HG03159 (cell line): ENCODE results near the gene KIFBP.
"Not testable (repeated sequence)": the region's sequence is repeated elsewhere in the genome, so short reads cannot be mapped to it uniquely, and the experiment has no call there.

Experiments
- ATAC-seq: cut with Tn5 transposase; IDR thresholded peaks from one replicate; pipeline ENCODE4 v1.9.1; 2021; ENCODE audit warnings: mild to moderate bottlenecking, moderate library complexity; ENCODE audit not compliant: unreplicated experiment

KIFBP gene

DNA sequence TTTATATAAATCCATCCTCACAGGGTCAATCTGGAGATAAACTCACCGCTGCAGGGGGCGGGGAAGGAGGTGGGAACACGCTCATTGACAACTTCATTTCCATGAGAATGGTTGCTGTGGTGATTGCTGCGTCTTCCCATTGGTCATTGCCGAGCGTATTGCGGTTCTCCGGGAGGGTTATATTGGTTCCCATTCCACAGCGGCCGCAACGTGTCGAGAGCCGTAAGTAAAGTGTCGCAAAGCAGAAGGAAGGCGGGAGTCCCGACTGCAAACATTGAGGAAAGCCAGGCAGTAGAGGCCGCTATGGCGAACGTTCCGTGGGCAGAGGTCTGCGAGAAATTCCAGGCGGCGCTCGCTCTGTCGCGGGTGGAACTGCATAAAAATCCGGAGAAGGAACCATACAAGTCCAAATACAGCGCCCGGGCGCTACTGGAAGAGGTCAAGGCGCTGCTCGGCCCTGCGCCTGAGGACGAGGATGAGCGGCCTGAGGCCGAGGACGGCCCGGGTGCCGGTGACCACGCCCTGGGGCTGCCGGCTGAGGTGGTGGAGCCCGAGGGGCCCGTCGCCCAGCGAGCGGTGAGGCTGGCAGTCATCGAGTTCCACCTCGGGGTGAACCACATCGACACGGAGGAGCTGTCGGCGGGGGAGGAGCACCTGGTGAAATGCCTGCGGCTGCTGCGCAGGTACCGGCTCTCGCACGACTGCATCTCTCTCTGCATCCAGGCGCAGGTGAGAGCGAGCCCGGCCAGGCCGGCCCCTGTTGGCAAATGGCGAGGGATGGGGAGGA lies at the start of gene KIFBP:
Gene KIFBP (plus strand): TSS at position 274 of the 787 bp plus-strand sequence. CDS start 30 bp downstream, at position 304.
- ATAC-seq = peak; percentile 83

GRCh38 chr10:68938884-68939283 lies 49.7 kb upstream of the KIFBP start:
- ATAC-seq = no peak

- ATAC-seq = not testable (repeated sequence)
Measured at GRCh38 chr10:68940917-68941316, 47.7 kb upstream of the KIFBP start.

DNA sequence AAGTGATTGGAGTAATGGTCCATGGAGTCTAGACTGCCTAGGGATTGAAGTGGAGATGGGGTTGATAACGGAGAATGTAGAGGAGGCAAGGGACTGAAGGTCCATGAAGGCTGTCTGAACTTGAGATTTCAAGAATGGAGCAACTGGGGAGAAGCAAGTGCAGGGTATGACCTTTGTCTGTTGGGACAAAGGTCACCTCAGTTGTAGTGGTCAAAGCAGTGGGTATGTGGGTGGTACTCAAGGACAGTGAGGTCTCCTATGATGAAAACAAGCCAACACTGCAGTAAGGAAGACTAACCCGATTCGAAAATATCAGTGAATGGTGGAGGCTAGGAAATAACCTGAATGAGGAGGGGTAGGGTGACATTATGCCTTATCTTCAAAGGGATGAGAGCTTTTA lies 38.0 kb upstream of the KIFBP start:
- ATAC-seq = no peak

DNA sequence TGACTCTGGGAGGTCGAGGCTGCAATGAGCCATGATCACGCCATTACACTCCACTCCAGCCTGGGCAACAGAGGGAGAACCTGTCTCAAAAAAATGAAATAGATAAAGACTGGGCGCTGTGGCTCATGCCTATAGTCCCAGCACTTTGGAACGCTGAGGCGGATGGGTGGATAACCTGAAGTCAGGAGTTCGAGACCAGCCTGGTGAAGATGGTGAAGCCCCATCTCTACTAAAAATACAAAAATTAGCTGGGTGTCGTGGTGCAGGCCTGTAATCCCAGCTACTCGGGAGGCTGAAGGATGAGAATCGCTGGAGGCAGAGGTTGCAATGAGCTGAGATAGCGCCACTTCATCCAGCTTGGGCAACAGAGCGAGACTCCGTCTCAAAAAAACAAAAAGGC lies 33.7 kb upstream of the KIFBP start:
- ATAC-seq = no peak

GRCh38 chr10:68955355-68955831 lies 33.2 kb upstream of the KIFBP start:
- ATAC-seq = peak; percentile 6

GRCh38 chr10:68955832-68956532 lies 32.6 kb upstream of the KIFBP start, which contains the start of gene DDX21:
Gene DDX21 (plus strand): TSS chr10:68956170. CDS start chr10:68956226, 56 bp downstream.
- ATAC-seq = peak; percentile 82

- no peak for ATAC-seq
Measured at GRCh38 chr10:68957284-68957615, 31.4 kb upstream of the KIFBP start.

- no peak for ATAC-seq
Measured at GRCh38 chr10:68957654-68958053, 30.9 kb upstream of the KIFBP start.

DNA sequence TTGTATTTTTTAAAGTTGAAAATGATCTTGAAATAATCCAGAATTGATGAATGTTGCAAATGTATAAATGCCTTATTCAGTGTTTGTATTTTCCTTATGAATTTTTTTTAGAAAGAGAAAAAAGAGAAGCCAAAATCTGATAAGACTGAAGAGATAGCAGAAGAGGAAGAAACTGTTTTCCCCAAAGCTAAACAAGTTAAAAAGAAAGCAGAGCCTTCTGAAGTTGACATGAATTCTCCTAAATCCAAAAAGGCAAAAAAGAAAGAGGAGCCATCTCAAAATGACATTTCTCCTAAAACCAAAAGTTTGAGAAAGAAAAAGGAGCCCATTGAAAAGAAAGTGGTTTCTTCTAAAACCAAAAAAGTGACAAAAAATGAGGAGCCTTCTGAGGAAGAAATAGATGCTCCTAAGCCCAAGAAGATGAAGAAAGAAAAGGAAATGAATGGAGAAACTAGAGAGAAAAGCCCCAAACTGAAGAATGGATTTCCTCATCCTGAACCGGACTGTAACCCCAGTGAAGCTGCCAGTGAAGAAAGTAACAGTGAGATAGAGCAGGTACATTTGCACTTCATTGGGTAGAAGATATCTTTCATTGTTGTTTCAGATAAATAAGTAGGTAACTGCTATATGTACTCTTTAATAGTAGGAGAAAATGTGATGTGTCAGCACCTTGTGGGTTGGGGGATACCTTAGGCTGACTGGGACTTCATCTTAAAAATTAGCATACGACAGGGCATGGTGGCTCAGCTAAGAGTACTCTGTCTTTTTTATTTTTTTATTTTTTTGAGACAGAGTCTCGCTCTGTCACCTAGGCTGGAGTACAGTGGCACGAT lies 28.7 kb upstream of the KIFBP start:
- ATAC-seq = no peak

DNA sequence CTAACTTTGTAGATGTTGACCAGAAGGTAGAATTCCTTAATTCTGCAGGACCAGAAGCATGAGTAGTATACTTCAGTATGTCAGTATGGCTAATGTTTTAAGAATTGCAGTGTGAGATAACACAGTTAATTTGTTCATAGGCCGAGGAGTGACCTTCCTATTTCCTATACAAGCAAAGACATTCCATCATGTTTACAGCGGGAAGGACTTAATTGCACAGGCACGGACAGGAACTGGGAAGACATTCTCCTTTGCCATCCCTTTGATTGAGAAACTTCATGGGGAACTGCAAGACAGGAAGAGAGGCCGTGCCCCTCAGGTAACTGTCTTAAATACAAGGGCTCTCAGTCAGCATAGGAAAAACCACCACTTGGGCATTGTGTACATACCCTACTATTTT lies 25.5 kb upstream of the KIFBP start:
- no peak for ATAC-seq

GRCh38 chr10:68973975-68974374 lies 14.6 kb upstream of the KIFBP start:
- ATAC-seq = no peak

GRCh38 chr10:68975936-68976473 lies 12.6 kb upstream of the KIFBP start:
- ATAC-seq = not testable (repeated sequence)

DNA sequence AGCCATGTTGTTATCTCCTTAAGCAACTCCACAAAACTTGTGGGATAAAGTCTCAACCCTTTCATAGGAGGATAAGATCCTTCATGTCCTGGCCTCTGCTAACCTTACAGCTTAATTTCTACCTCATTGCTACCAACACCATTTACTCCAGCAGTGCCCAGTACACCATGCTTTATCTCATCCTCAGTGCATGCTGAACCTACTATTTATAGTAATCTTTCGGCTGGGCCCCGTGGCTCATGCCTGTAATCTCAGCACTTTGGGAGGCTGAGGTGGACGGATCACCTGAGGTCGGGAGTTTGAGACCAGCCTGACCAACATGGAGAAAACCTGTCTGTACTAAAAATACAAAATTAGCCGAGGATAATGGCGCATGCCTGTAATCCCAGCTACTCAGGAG lies 8.9 kb upstream of the KIFBP start:
- not testable (repeated sequence) for ATAC-seq

DNA sequence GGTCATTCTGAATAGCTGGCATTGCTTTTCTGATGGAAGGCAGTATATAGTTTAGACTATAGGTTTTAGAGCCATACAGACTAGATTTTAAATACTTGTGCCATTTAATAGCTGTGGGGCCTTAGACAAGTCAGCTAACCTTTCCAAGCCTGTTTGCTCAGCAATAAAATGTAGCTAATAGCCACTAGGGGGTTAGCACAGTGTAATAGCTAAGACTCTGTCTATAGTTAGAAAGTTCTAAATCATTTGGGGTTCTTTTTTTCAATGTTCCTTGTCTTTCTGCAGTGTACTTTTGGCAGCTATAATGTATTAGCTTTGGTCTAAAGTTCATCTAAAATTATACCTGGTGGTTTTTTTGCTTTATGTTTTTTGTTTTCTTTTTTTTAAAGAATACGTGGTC lies 7.5 kb upstream of the KIFBP start:
- no peak for ATAC-seq

DNA sequence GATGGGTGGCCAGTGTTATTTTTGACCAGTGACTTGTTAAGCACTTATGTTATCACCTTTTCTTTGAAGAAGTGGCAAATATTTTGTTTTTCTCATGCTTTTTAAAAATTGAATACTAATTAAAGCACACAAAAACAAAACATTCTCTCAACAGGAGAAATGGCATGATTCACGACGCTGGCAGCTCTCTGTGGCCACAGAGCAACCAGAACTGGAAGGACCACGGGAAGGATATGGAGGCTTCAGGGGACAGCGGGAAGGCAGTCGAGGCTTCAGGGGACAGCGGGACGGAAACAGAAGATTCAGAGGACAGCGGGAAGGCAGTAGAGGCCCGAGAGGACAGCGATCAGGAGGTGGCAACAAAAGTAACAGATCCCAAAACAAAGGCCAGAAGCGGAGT lies 6.2 kb upstream of the KIFBP start:
- ATAC-seq = no peak

DNA sequence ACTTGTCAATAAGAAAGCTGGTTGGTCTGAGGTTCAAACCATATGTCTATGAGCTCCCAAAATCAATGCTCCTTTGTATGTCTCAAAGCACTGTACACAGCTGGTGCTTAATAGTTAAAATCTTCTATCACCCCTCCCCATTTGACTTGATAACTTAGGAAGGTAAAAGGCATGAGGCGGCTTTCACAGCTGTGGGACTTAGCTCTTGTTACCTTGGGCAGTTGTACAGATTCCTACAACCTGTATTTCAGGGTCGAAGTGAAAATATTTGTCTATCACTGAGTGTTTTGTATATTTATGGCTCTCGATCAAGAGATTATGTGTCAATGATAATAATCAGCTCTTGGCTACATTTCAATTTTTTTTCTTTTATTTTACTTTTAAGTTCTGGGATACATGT lies 992 bp upstream of the KIFBP start:
- ATAC-seq = no peak

- ATAC-seq = no peak
Measured at GRCh38 chr10:68989317-68989990, 851 bp downstream of the KIFBP start.

DNA sequence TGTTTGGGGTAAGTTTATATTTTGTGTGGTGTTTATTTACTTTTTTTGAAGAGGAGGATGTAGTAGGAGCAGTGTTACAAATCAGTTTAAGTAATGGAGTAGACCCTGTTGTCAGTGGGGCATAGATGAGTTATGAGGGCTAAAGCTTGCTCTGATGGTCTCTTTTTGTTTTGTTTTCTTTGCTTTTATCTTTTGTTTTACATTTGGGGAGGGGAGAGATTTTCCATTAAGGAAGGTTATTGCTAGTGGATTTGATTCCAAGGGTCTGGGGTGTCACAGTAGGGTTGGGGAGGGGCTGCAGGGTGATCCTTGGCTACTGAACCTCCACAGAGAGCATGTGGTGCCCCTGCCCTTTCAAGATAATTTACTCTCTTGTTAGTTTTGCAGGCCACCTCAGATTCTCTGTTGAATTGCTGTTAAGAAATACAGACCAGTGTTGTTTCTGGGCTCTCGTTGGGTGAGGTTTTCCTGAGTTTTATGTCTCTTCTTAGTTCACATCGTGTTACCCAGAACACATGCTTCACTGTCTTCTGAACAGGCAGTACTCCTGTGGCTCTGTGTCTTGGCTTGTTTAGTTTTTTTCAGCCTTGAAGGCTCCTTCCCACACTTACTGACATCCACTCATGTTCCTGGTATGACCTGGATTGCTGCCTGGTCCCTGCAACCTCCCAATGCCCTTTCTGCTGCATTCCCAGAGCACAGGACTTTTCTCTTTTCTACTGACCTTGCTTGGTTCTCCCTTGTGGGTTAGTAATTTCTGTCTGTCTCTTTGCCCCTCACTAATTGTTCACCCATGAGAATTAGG lies 4.2 kb downstream of the KIFBP start:
- no peak for ATAC-seq

GRCh38 chr10:68997211-68997610 lies 8.6 kb downstream of the KIFBP start:
- ATAC-seq = peak; percentile 8
